K562 (cell line): ENCODE results near the gene SCN4A. TPM values are rescaled to one million over a fixed set of nuclear protein-coding genes. Genes with fewer than 3 reads are reported as not detected.

Experiments
- ATAC-seq: fragments of 200-7000 bp; cut with Tn5 transposase; 3 replicates; pipeline ENCODE4 v1.9.1; 2020; ENCODE audit warnings: moderate library complexity
- BruUV-seq: library from RNA; stranded (reverse); fragments of 400-500 nt; replicated peaks from 2 replicates; lab custom pipeline; 2021; lab: Mats Ljungman, UMichigan
- CTCF ChIA-PET: fragments of 300-600 bp; formaldehyde crosslinking; extraction: SDS; loops from one replicate; lab custom pipeline; 2021; ENCODE audit warnings: low intra/inter-chr PET ratio; lab: Yijun Ruan, JAX
- POLR2A ChIA-PET: fragments of 300-600, 350-650 bp; sonication (Branson Sonifier 250); formaldehyde crosslinking; extraction: SDS; loops from one replicate; lab custom pipeline; 2021; ENCODE audit warnings: antibody characterized with exemption, inconsistent platforms; lab: Yijun Ruan, JAX
- DNase-seq, 4 experiments: peaks; one replicate each; pipeline versions ENCODE4 v3.0.0 to v3.0.0-alpha.2; 2011 to 2018; ENCODE audit warnings: low spot score in 3 of 4, mixed read lengths in 3 of 4; ENCODE audit errors: extremely low read depth in 1 of 4
- FAIRE-seq: peaks from 2 replicates; lab custom pipeline; 2011; peaks lifted over from hg19 to GRCh38; lab: Jason Lieb, UNC
- H2AFZ ChIP-seq: 2 replicates; pipeline ENCODE4 v1.6.0; 2011; ENCODE audit warnings: low read depth, low read length, control low read depth, inconsistent platforms
- H3K27ac ChIP-seq: fragments of 200-600 bp; 3 replicates; pipeline ENCODE4 v1.8.0; 2011; ENCODE audit warnings: low read depth, mild to moderate bottlenecking, control low read depth, inconsistent platforms, low read length, moderate library complexity, mixed read lengths; ENCODE audit errors: extremely low read depth
- H3K27me3 ChIP-seq, 2 experiments: fragments of 300-600 bp in 1 of 2; 2 replicates in 1 of 2; 3 replicates in 1 of 2; pipeline versions ENCODE4 v1.6.0 to v1.8.0; 2011; ENCODE audit warnings: inconsistent platforms in 2 of 2, low read length in 2 of 2, mild to moderate bottlenecking in 1 of 2, mixed read lengths in 1 of 2, moderate library complexity in 1 of 2; ENCODE audit not compliant: control insufficient read depth in 2 of 2, insufficient read depth in 2 of 2
- H3K36me3 ChIP-seq: fragments of 300-600 bp; 3 replicates; pipeline ENCODE4 v1.8.0; 2011; ENCODE audit warnings: mild to moderate bottlenecking, low read length, inconsistent platforms; ENCODE audit not compliant: control insufficient read depth, insufficient read depth
- H3K4me1 ChIP-seq, 2 experiments: fragments of 200-600 bp in 1 of 2; replicated peaks in 1 of 2; 2 replicates in 1 of 2; 3 replicates in 1 of 2; pipeline versions ENCODE4 v1.5.1 to v1.8.0; 2011; ENCODE audit warnings: inconsistent platforms in 2 of 2, low read length in 2 of 2, mild to moderate bottlenecking in 1 of 2, mixed read lengths in 1 of 2, moderate library complexity in 1 of 2; ENCODE audit not compliant: control insufficient read depth in 2 of 2, insufficient read depth in 2 of 2
- H3K4me2 ChIP-seq: 2 replicates; pipeline ENCODE4 v1.6.1; 2011; ENCODE audit warnings: low read length, control low read depth, inconsistent platforms, mixed read lengths; ENCODE audit not compliant: insufficient read depth
- H3K4me3 ChIP-seq: fragments of 200-600 bp; sonication (generic), shearing (Covaris generic); 2 replicates; pipeline ENCODE4 v1.5.1; 2016; ENCODE audit warnings: control low read depth, inconsistent platforms
- H3K79me2 ChIP-seq: fragments of 200-600 bp; 3 replicates; pipeline ENCODE4 v1.8.0; 2011; ENCODE audit warnings: low read length, inconsistent platforms; ENCODE audit not compliant: control insufficient read depth, insufficient read depth
- H3K9ac ChIP-seq, 2 experiments: 2 replicates each; pipeline versions ENCODE4 v1.6.0 to v1.6.1; 2011; ENCODE audit warnings: low read depth in 2 of 2, low read length in 2 of 2, control low read depth in 1 of 2, inconsistent platforms in 1 of 2, mild to moderate bottlenecking in 1 of 2, mixed read lengths in 1 of 2; ENCODE audit not compliant: insufficient read depth in 1 of 2
- H3K9me1 ChIP-seq: one replicate; pipeline ENCODE4 v1.6.0; 2011; ENCODE audit warnings: inconsistent platforms, mild to moderate bottlenecking, low read length, moderate library complexity; ENCODE audit not compliant: control insufficient read depth, insufficient read depth
- H3K9me3 ChIP-seq: replicated peaks from 2 replicates; pipeline ENCODE4 v1.5.1; 2011; ENCODE audit warnings: low read depth, low read length, inconsistent platforms; ENCODE audit not compliant: control insufficient read depth, insufficient read depth
- H4K20me1 ChIP-seq: replicated peaks from 2 replicates; pipeline ENCODE4 v1.6.1; 2011; ENCODE audit warnings: low read length, inconsistent platforms, mixed read lengths; ENCODE audit not compliant: control insufficient read depth, insufficient read depth
- BCOR ChIP-seq: fragments of 450-650 bp; IDR thresholded peaks from 2 replicates; pipeline ENCODE4 v1.6.1; 2016
- E2F3 ChIP-seq: fragments of 250-450 bp; sonication (Bioruptor Pico); IDR thresholded peaks from 2 replicates; pipeline ENCODE4 v1.4.0; 2020; ENCODE audit warnings: mild to moderate bottlenecking
- FOXK1 ChIP-seq: sonication (generic); formaldehyde crosslinking; IDR thresholded peaks from 2 replicates; pipeline ENCODE4 v1.8.0; 2022; ENCODE audit warnings: missing genetic modification reagents, mild to moderate bottlenecking, borderline replicate concordance
- FOXP4 ChIP-seq: sonication (generic); formaldehyde crosslinking; IDR thresholded peaks from 2 replicates; pipeline ENCODE4 v1.8.0; 2022; ENCODE audit warnings: mild to moderate bottlenecking, missing genetic modification reagents, borderline replicate concordance
- HMGN3 ChIP-seq: IDR thresholded peaks from 2 replicates; pipeline ENCODE4 v1.6.1; 2011; ENCODE audit warnings: borderline replicate concordance, low read depth, mild to moderate bottlenecking, mixed read lengths, low read length; ENCODE audit not compliant: insufficient read length; ENCODE audit errors: extremely low read depth
- ZBTB26 ChIP-seq: fragments of 450-650 bp; formaldehyde crosslinking; IDR thresholded peaks from 2 replicates; pipeline ENCODE4 v1.4.0; 2022; ENCODE audit warnings: missing genetic modification characterization
- ZFP36 ChIP-seq: fragments of 150-350 bp; IDR thresholded peaks from 2 replicates; pipeline ENCODE4 v1.6.1; 2018; ENCODE audit warnings: low read length, low read depth; ENCODE audit not compliant: partially characterized antibody
- ZNF24 ChIP-seq: fragments of 450-650 bp; IDR thresholded peaks from 2 replicates; pipeline ENCODE4 v1.6.1; 2016
- WGBS: fragments of 100-300 bp; shearing (Covaris generic); methylation state at CpG from one replicate; pipeline ENCODE4 v1.1.6; 2016; ENCODE audit warnings: low coverage, mixed read lengths; ENCODE audit not compliant: insufficient coverage; ENCODE audit errors: missing lambda C conversion rate; 5-methylcytosine and 5-hydroxymethylcytosine counted together
- in situ Hi-C: fragments of 300-500 bp; cut with MboI; formaldehyde crosslinking; loops from 4 replicates; pipeline ENCODE4 v1.15.0; 2018; ENCODE audit warnings: inconsistent platforms, mixed read lengths
- intact Hi-C: fragments of 100-400 bp; cut with micrococcal nuclease; formaldehyde crosslinking; loops from 2 replicates; pipeline ENCODE4 v1.14.2; 2022
- polyA plus RNA-seq, 8 experiments: library from polyadenylated mRNA; depleted of rRNA in 4 of 8; stranded (reverse) in 5 of 8; unstranded in 3 of 8; fragments of >200 nt; fragmentation: Nextera tagmentation in 2 of 8; fragmentation: Illumina TruSeq in 1 of 8; extraction: Ambion mirVana in 2 of 8; extraction: Trizol in 1 of 8; gene quantifications; 2 replicates each; pipeline versions ENCODE4 v1.2.1 to v1.2.3, GENCODE V29; 2011 to 2014; ENCODE audit warnings: inconsistent platforms in 1 of 8, missing spikeins in 1 of 8
- total RNA-seq, 7 experiments: library from RNA; depleted of rRNA in 6 of 7; stranded (reverse); fragments of >200 nt in 6 of 7; fragmentation: Illumina TruSeq in 2 of 7; extraction: Trizol in 2 of 7; gene quantifications; 2 replicates each; pipeline versions ENCODE4 v1.2.1 to v1.2.3, GENCODE V29; 2011 to 2021; ENCODE audit warnings: low replicate concordance in 1 of 7
- TF ChIP-seq, protein P1 (sequence below): fragments of 250-450 bp; sonication (Bioruptor Pico); IDR thresholded peaks from 2 replicates; pipeline ENCODE4 v1.8.0; 2021; ENCODE audit warnings: mild to moderate bottlenecking, moderate library complexity

Gene SCN4A
- total and polyA plus RNA-seq, 9 of the 15 experiments (the other 6 are each of a cell fraction or from before 2014, with no cell fraction given), result 0.29 to 2.6 (median 1.4) TPM

GRCh38 chr17:63932721-63933120 is 40.0 kb downstream of the SCN4A start:
- Histone ChIP-seq H3K4me2 (no peak overlapping the region), H2AFZ (no peak overlapping the region), H3K27ac (no peak overlapping the region), H3K9me3 (no peaks in the 10 kb centered on the region), H3K9ac (no peak overlapping the region), H3K27me3 (peaks cover 9 to 24% of the 10 kb centered on the region in 2 experiments; a peak in 4 of 5 replicates), H3K4me3 (no peak overlapping the region), H3K36me3 (no peaks in the 10 kb centered on the region), H3K4me1 (peaks cover 0 to 33% of the 10 kb centered on the region in 2 experiments; a peak in 2 of 5 replicates), H3K9me1 (no peaks in the 10 kb centered on the region), H4K20me1 (no peaks in the 10 kb centered on the region), H3K79me2 (no peaks in the 10 kb centered on the region)
- POLR2A ChIA-PET, result interaction anchor here (0.6 to 1.5 kb wide), 2 partner anchors 14 to 185 kb away, joined by 3 to 5 read pairs; no protein-coding TSS in a partner anchor
- 59% methylated on average over 4 of the region's 4 CpGs for WGBS
- in situ Hi-C loops (no loop called here), intact Hi-C loops (no loop called here)
- BruUV-seq, result no TSS peak
- TF ChIP-seq E2F3 (CRISPR knock-in tag) (no peak), ZNF24 (no peak), ZFP36 (peak; percentile 48), BCOR (0 out of 2 replicates have a peak, but pooled peaks have one; percentile 29), FOXK1 (no peak), ZBTB26 (CRISPR knock-in tag) (no peak), HMGN3 (no peak), FOXP4 (CRISPR knock-in tag) (no peak)
- TF ChIP-seq, protein P1, sequence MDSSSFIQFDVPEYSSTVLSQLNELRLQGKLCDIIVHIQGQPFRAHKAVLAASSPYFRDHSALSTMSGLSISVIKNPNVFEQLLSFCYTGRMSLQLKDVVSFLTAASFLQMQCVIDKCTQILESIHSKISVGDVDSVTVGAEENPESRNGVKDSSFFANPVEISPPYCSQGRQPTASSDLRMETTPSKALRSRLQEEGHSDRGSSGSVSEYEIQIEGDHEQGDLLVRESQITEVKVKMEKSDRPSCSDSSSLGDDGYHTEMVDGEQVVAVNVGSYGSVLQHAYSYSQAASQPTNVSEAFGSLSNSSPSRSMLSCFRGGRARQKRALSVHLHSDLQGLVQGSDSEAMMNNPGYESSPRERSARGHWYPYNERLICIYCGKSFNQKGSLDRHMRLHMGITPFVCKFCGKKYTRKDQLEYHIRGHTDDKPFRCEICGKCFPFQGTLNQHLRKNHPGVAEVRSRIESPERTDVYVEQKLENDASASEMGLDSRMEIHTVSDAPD, result no peak
- no peak for DNase-seq
- FAIRE-seq, result no peak
- no peak for ATAC-seq
- CTCF ChIA-PET, result no interaction called here
